Endothelial cell of umbilical vein (primary cell): ENCODE results near the gene LMAN1L. TPM values are rescaled to one million over a fixed set of nuclear protein-coding genes. Genes with fewer than 3 reads are reported as not detected.

Source experiments
- BruUV-seq: library from RNA; stranded (reverse); fragments of 400-500 nt; replicated peaks from 2 replicates; lab custom pipeline; 2021; lab: Mats Ljungman, UMichigan
- CTCF ChIA-PET: fragments of 300-600, 350-600 bp; sonication (Branson Sonifier 250); formaldehyde crosslinking; loops from one replicate; lab custom pipeline; 2021; ENCODE audit warnings: antibody characterized with exemption, inconsistent platforms; lab: Charles Lee
- POLR2A ChIA-PET: fragments of 300-600, 350-600 bp; sonication (Branson Sonifier 250); formaldehyde crosslinking; loops from one replicate; lab custom pipeline; 2021; ENCODE audit warnings: antibody characterized with exemption, inconsistent platforms; lab: Charles Lee
- DNase-seq: peaks from one replicate; pipeline ENCODE4 v3.0.0-alpha.2; 2011; ENCODE audit warnings: low read depth, low spot score
- FAIRE-seq: peaks from 2 replicates; lab custom pipeline; 2011; peaks lifted over from hg19 to GRCh38; lab: Jason Lieb, UNC
- H2AFZ ChIP-seq: 2 replicates; pipeline ENCODE4 v1.6.0; 2012; ENCODE audit warnings: low read depth, low read length, control low read depth, inconsistent platforms
- H3K27ac ChIP-seq: 2 replicates; pipeline ENCODE4 v1.5.1; 2011; ENCODE audit warnings: low read depth, mild to moderate bottlenecking, control low read depth, low read length, moderate library complexity; ENCODE audit not compliant: insufficient read depth
- H3K27me3 ChIP-seq, 2 experiments: 2 replicates each; pipeline versions ENCODE4 v1.6.0 to v1.6.1; 2011; ENCODE audit warnings: low read length in 2 of 2, mixed read lengths in 1 of 2; ENCODE audit not compliant: control insufficient read depth in 2 of 2, insufficient read depth in 2 of 2
- H3K36me3 ChIP-seq, 2 experiments: 2 replicates in 1 of 2; 3 replicates in 1 of 2; pipeline ENCODE4 v1.5.1; 2011; ENCODE audit warnings: low read length in 2 of 2, mild to moderate bottlenecking in 1 of 2, moderate library complexity in 1 of 2; ENCODE audit not compliant: control insufficient read depth in 2 of 2, insufficient read depth in 2 of 2; ENCODE audit errors: extremely low read depth in 1 of 2
- H3K4me1 ChIP-seq: 3 replicates; pipeline ENCODE4 v1.5.1; 2011; ENCODE audit warnings: mild to moderate bottlenecking, low read length; ENCODE audit not compliant: control insufficient read depth, insufficient read depth; ENCODE audit errors: extremely low read depth
- H3K4me2 ChIP-seq: 2 replicates; pipeline ENCODE4 v1.6.1; 2011; ENCODE audit warnings: low read length, control low read depth, mixed read lengths; ENCODE audit not compliant: insufficient read depth
- H3K4me3 ChIP-seq, 3 experiments: fragments of 200-600 bp in 1 of 3; sonication (generic), shearing (Covaris generic) in 1 of 3; replicated peaks in 1 of 3; 2 replicates each; pipeline ENCODE4 v1.5.1; 2011 to 2016; ENCODE audit warnings: control low read depth in 3 of 3, low read length in 3 of 3, mild to moderate bottlenecking in 2 of 3, inconsistent platforms in 1 of 3, low read depth in 1 of 3, moderate library complexity in 1 of 3; ENCODE audit not compliant: insufficient read depth in 1 of 3
- H3K79me2 ChIP-seq: 2 replicates; pipeline ENCODE4 v1.6.0; 2012; ENCODE audit warnings: low read length, inconsistent platforms; ENCODE audit not compliant: control insufficient read depth, insufficient read depth
- H3K9ac ChIP-seq: replicated peaks from 2 replicates; pipeline ENCODE3; 2011; ENCODE audit warnings: low read length, control low read depth; ENCODE audit not compliant: insufficient read depth; ENCODE audit errors: extremely low read depth
- H3K9me1 ChIP-seq: replicated peaks from 3 replicates; pipeline ENCODE4 v1.6.0; 2011; ENCODE audit warnings: mild to moderate bottlenecking, low read length; ENCODE audit not compliant: control insufficient read depth, insufficient read depth; ENCODE audit errors: extremely low read depth
- H3K9me3 ChIP-seq: replicated peaks from 2 replicates; pipeline ENCODE4 v1.5.1; 2012; ENCODE audit warnings: low read length, inconsistent platforms; ENCODE audit not compliant: control insufficient read depth, insufficient read depth
- H4K20me1 ChIP-seq: replicated peaks from 2 replicates; pipeline ENCODE3; 2011; ENCODE audit warnings: mild to moderate bottlenecking, low read length; ENCODE audit not compliant: control insufficient read depth, insufficient read depth; ENCODE audit errors: extremely low read depth
- EZH2 ChIP-seq: IDR thresholded peaks from 2 replicates; pipeline ENCODE4 v1.6.1; 2012; ENCODE audit warnings: borderline replicate concordance, low read depth, mild to moderate bottlenecking, moderate library complexity, low read length, inconsistent platforms; ENCODE audit not compliant: severe bottlenecking
- FOS ChIP-seq: IDR thresholded peaks from 2 replicates; pipeline ENCODE4 v1.6.1; 2011; ENCODE audit warnings: mild to moderate bottlenecking, low read length, moderate library complexity, borderline replicate concordance; ENCODE audit not compliant: insufficient read depth
- GATA2 ChIP-seq: IDR thresholded peaks from 2 replicates; pipeline ENCODE4 v1.7.0; 2011; ENCODE audit warnings: low read depth, mild to moderate bottlenecking, moderate library complexity, mixed read lengths, low read length; ENCODE audit not compliant: insufficient read length, insufficient read depth
- JUN ChIP-seq: IDR thresholded peaks from 2 replicates; pipeline ENCODE4 v1.6.1; 2011; ENCODE audit warnings: borderline replicate concordance, low read depth; ENCODE audit not compliant: insufficient read length, insufficient read depth
- MYC ChIP-seq: IDR thresholded peaks from one replicate; pipeline ENCODE4 v1.6.1; 2011; ENCODE audit warnings: mild to moderate bottlenecking, low read depth, low read length
- POLR2A ChIP-seq: IDR thresholded peaks from 2 replicates; pipeline ENCODE4 v1.6.1; 2012; ENCODE audit warnings: low read depth, mild to moderate bottlenecking, control low read depth, low read length
- POLR2AphosphoS5 ChIP-seq: IDR thresholded peaks from 2 replicates; pipeline ENCODE4 v1.6.1; 2012; ENCODE audit warnings: low read depth, mild to moderate bottlenecking, control low read depth, low read length, moderate library complexity; ENCODE audit not compliant: insufficient read depth
- dilution Hi-C: fragments of 300-500 bp; cut with MboI; formaldehyde crosslinking; loops from one replicate; pipeline ENCODE4 v1.15.0; 2019; ENCODE audit warnings: low sequenced_read_pairs; ENCODE audit not compliant: extremely low pct_ligation_motif_present
- intact Hi-C: fragments of 100-400 bp; cut with micrococcal nuclease; formaldehyde crosslinking; loops from one replicate; pipeline ENCODE4 v1.10.0; 2022
- polyA plus RNA-seq, 4 experiments: library from polyadenylated mRNA; depleted of rRNA in 3 of 4; stranded (reverse) in 3 of 4; unstranded in 1 of 4; fragments of >200 nt; gene quantifications; 2 replicates each; pipeline versions ENCODE4 v1.2.1 to v1.2.3, GENCODE V29; 2011 to 2012; ENCODE audit warnings: missing spikeins in 1 of 4
- total RNA-seq: library from RNA; stranded (reverse); gene quantifications from 2 replicates; pipeline ENCODE4 v1.2.3, GENCODE V29; 2021
- TF ChIP-seq, protein P1 (sequence below): IDR thresholded peaks from 2 replicates; pipeline ENCODE4 v1.6.1; 2011; ENCODE audit not compliant: insufficient read depth, insufficient read length
- TF ChIP-seq, protein P2 (sequence below), 2 donors: IDR thresholded peaks; 1 replicate in 1 of 2; 2 replicates in 1 of 2; pipeline ENCODE4 v1.5.1; 2011; ENCODE audit warnings: low read length in 2 of 2, mild to moderate bottlenecking in 2 of 2, moderate library complexity in 2 of 2, control low read depth in 1 of 2, inconsistent platforms in 1 of 2, low read depth in 1 of 2; ENCODE audit not compliant: insufficient read depth in 1 of 2; ENCODE audit errors: extremely low read depth in 1 of 2

LMAN1L gene
- total and polyA plus RNA-seq, 2 donors (not counting 3 experiments of a cell fraction or from before 2014, with no cell fraction given), result not detected

DNA sequence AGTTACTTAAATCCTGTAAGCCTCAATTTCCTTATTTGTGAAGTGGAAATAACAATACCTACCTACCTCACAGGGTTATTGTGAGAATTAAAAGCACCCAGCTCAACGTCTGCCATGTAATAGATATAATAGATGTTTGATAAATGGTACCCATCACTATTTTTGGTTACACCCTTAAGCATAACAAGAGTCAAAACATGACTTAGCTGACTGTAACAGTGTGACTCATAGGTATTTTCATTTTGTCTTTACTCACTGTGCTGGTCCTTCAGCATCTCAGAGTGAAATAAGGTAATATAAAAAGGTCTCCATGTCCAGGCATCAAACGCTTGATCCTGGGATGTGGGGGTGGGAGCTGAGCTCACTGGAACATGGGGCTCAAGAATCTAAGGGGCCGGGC is 16.9 kb downstream of the LMAN1L start:
- no peak for TF ChIP-seq JUN
- TF ChIP-seq, protein P1, sequence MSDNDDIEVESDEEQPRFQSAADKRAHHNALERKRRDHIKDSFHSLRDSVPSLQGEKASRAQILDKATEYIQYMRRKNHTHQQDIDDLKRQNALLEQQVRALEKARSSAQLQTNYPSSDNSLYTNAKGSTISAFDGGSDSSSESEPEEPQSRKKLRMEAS, result no peak
- no peak for TF ChIP-seq POLR2AphosphoS5
- TF ChIP-seq MYC, result no peak
- TF ChIP-seq FOS, result no peak
- TF ChIP-seq, protein P2, sequence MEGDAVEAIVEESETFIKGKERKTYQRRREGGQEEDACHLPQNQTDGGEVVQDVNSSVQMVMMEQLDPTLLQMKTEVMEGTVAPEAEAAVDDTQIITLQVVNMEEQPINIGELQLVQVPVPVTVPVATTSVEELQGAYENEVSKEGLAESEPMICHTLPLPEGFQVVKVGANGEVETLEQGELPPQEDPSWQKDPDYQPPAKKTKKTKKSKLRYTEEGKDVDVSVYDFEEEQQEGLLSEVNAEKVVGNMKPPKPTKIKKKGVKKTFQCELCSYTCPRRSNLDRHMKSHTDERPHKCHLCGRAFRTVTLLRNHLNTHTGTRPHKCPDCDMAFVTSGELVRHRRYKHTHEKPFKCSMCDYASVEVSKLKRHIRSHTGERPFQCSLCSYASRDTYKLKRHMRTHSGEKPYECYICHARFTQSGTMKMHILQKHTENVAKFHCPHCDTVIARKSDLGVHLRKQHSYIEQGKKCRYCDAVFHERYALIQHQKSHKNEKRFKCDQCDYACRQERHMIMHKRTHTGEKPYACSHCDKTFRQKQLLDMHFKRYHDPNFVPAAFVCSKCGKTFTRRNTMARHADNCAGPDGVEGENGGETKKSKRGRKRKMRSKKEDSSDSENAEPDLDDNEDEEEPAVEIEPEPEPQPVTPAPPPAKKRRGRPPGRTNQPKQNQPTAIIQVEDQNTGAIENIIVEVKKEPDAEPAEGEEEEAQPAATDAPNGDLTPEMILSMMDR (IDR thresholded peaks at IDR 0.05; ENCODE audit: extremely low read depth in 1 of 2, insufficient read depth in 1 of 2, low read depth in 1 of 2, low read length in 2 of 2), result no peak
- TF ChIP-seq EZH2, result no peak
- TF ChIP-seq GATA2, result no peak
- TF ChIP-seq POLR2A, result no peak
- intact Hi-C loops (no loop called here), dilution Hi-C loops (no loop called here)
- Histone ChIP-seq H3K27me3 (peaks cover 14 to 17% of the 10 kb centered on the region in 2 experiments), H3K36me3 (no peaks in the 10 kb centered on the region), H3K79me2 (no peaks in the 10 kb centered on the region), H3K9ac (no peak overlapping the region), H3K4me1 (no peaks in the 10 kb centered on the region), H2AFZ (no peak overlapping the region), H3K27ac (no peak overlapping the region), H3K4me3 (no peak overlapping the region), H4K20me1 (no peaks in the 10 kb centered on the region), H3K4me2 (no peak overlapping the region), H3K9me1 (no peaks in the 10 kb centered on the region), H3K9me3 (no peaks in the 10 kb centered on the region)
- no TSS peak for BruUV-seq
- FAIRE-seq, result no peak
- no peak for DNase-seq
- CTCF ChIA-PET, result interaction anchor here (0.6 to 2.8 kb wide), 5 partner anchors 48 to 198 kb away, joined by 3 to 14 read pairs (median 3); partner anchors contain the start of gene CSK
- POLR2A ChIA-PET, result no interaction called here
